K562 (cell line): ENCODE results near the gene MAML3. TPM values are rescaled to one million over a fixed set of nuclear protein-coding genes. Genes with fewer than 3 reads are reported as not detected.

Experiments used
- ATAC-seq: fragments of 200-7000 bp; cut with Tn5 transposase; 3 replicates; pipeline ENCODE4 v1.9.1; 2020; ENCODE audit warnings: moderate library complexity
- BruUV-seq: library from RNA; stranded (reverse); fragments of 400-500 nt; replicated peaks from 2 replicates; lab custom pipeline; 2021; lab: Mats Ljungman, UMichigan
- CTCF ChIA-PET: fragments of 300-600 bp; formaldehyde crosslinking; extraction: SDS; loops from one replicate; lab custom pipeline; 2021; ENCODE audit warnings: low intra/inter-chr PET ratio; lab: Yijun Ruan, JAX
- POLR2A ChIA-PET: fragments of 300-600, 350-650 bp; sonication (Branson Sonifier 250); formaldehyde crosslinking; extraction: SDS; loops from one replicate; lab custom pipeline; 2021; ENCODE audit warnings: antibody characterized with exemption, inconsistent platforms; lab: Yijun Ruan, JAX
- DNase-seq, 4 experiments: peaks; one replicate each; pipeline versions ENCODE4 v3.0.0 to v3.0.0-alpha.2; 2011 to 2018; ENCODE audit warnings: low spot score in 3 of 4, mixed read lengths in 3 of 4; ENCODE audit errors: extremely low read depth in 1 of 4
- FAIRE-seq: peaks from 2 replicates; lab custom pipeline; 2011; peaks lifted over from hg19 to GRCh38; lab: Jason Lieb, UNC
- H2AFZ ChIP-seq: 2 replicates; pipeline ENCODE4 v1.6.0; 2011; ENCODE audit warnings: low read depth, low read length, control low read depth, inconsistent platforms
- H3K27ac ChIP-seq: fragments of 200-600 bp; 3 replicates; pipeline ENCODE4 v1.8.0; 2011; ENCODE audit warnings: low read depth, mild to moderate bottlenecking, control low read depth, inconsistent platforms, low read length, moderate library complexity, mixed read lengths; ENCODE audit errors: extremely low read depth
- H3K27me3 ChIP-seq, 2 experiments: fragments of 300-600 bp in 1 of 2; 2 replicates in 1 of 2; 3 replicates in 1 of 2; pipeline versions ENCODE4 v1.6.0 to v1.8.0; 2011; ENCODE audit warnings: inconsistent platforms in 2 of 2, low read length in 2 of 2, mild to moderate bottlenecking in 1 of 2, mixed read lengths in 1 of 2, moderate library complexity in 1 of 2; ENCODE audit not compliant: control insufficient read depth in 2 of 2, insufficient read depth in 2 of 2
- H3K36me3 ChIP-seq: fragments of 300-600 bp; 3 replicates; pipeline ENCODE4 v1.8.0; 2011; ENCODE audit warnings: mild to moderate bottlenecking, low read length, inconsistent platforms; ENCODE audit not compliant: control insufficient read depth, insufficient read depth
- H3K4me1 ChIP-seq, 2 experiments: fragments of 200-600 bp in 1 of 2; replicated peaks in 1 of 2; 2 replicates in 1 of 2; 3 replicates in 1 of 2; pipeline versions ENCODE4 v1.5.1 to v1.8.0; 2011; ENCODE audit warnings: inconsistent platforms in 2 of 2, low read length in 2 of 2, mild to moderate bottlenecking in 1 of 2, mixed read lengths in 1 of 2, moderate library complexity in 1 of 2; ENCODE audit not compliant: control insufficient read depth in 2 of 2, insufficient read depth in 2 of 2
- H3K4me2 ChIP-seq: 2 replicates; pipeline ENCODE4 v1.6.1; 2011; ENCODE audit warnings: low read length, control low read depth, inconsistent platforms, mixed read lengths; ENCODE audit not compliant: insufficient read depth
- H3K4me3 ChIP-seq: fragments of 200-600 bp; sonication (generic), shearing (Covaris generic); 2 replicates; pipeline ENCODE4 v1.5.1; 2016; ENCODE audit warnings: control low read depth, inconsistent platforms
- H3K79me2 ChIP-seq: fragments of 200-600 bp; 3 replicates; pipeline ENCODE4 v1.8.0; 2011; ENCODE audit warnings: low read length, inconsistent platforms; ENCODE audit not compliant: control insufficient read depth, insufficient read depth
- H3K9ac ChIP-seq, 2 experiments: 2 replicates each; pipeline versions ENCODE4 v1.6.0 to v1.6.1; 2011; ENCODE audit warnings: low read depth in 2 of 2, low read length in 2 of 2, control low read depth in 1 of 2, inconsistent platforms in 1 of 2, mild to moderate bottlenecking in 1 of 2, mixed read lengths in 1 of 2; ENCODE audit not compliant: insufficient read depth in 1 of 2
- H3K9me1 ChIP-seq: one replicate; pipeline ENCODE4 v1.6.0; 2011; ENCODE audit warnings: inconsistent platforms, mild to moderate bottlenecking, low read length, moderate library complexity; ENCODE audit not compliant: control insufficient read depth, insufficient read depth
- H3K9me3 ChIP-seq: replicated peaks from 2 replicates; pipeline ENCODE4 v1.5.1; 2011; ENCODE audit warnings: low read depth, low read length, inconsistent platforms; ENCODE audit not compliant: control insufficient read depth, insufficient read depth
- H4K20me1 ChIP-seq: replicated peaks from 2 replicates; pipeline ENCODE4 v1.6.1; 2011; ENCODE audit warnings: low read length, inconsistent platforms, mixed read lengths; ENCODE audit not compliant: control insufficient read depth, insufficient read depth
- ATF4 ChIP-seq: fragments of 450-650 bp; formaldehyde crosslinking; IDR thresholded peaks from 2 replicates; pipeline ENCODE4 v1.4.0; 2022; ENCODE audit warnings: mild to moderate bottlenecking, moderate library complexity
- KLF6 ChIP-seq: fragments of 250-450 bp; sonication (Bioruptor Pico); IDR thresholded peaks from 2 replicates; pipeline ENCODE4 v1.4.0; 2020; ENCODE audit warnings: mild to moderate bottlenecking, moderate library complexity, borderline replicate concordance
- WGBS: fragments of 100-300 bp; shearing (Covaris generic); methylation state at CpG from one replicate; pipeline ENCODE4 v1.1.6; 2016; ENCODE audit warnings: low coverage, mixed read lengths; ENCODE audit not compliant: insufficient coverage; ENCODE audit errors: missing lambda C conversion rate; 5-methylcytosine and 5-hydroxymethylcytosine counted together
- in situ Hi-C: fragments of 300-500 bp; cut with MboI; formaldehyde crosslinking; loops from 4 replicates; pipeline ENCODE4 v1.15.0; 2018; ENCODE audit warnings: inconsistent platforms, mixed read lengths
- intact Hi-C: fragments of 100-400 bp; cut with micrococcal nuclease; formaldehyde crosslinking; loops from 2 replicates; pipeline ENCODE4 v1.14.2; 2022
- polyA plus RNA-seq, 8 experiments: library from polyadenylated mRNA; depleted of rRNA in 4 of 8; stranded (reverse) in 5 of 8; unstranded in 3 of 8; fragments of >200 nt; fragmentation: Nextera tagmentation in 2 of 8; fragmentation: Illumina TruSeq in 1 of 8; extraction: Ambion mirVana in 2 of 8; extraction: Trizol in 1 of 8; gene quantifications; 2 replicates each; pipeline versions ENCODE4 v1.2.1 to v1.2.3, GENCODE V29; 2011 to 2014; ENCODE audit warnings: inconsistent platforms in 1 of 8, missing spikeins in 1 of 8
- total RNA-seq, 7 experiments: library from RNA; depleted of rRNA in 6 of 7; stranded (reverse); fragments of >200 nt in 6 of 7; fragmentation: Illumina TruSeq in 2 of 7; extraction: Trizol in 2 of 7; gene quantifications; 2 replicates each; pipeline versions ENCODE4 v1.2.1 to v1.2.3, GENCODE V29; 2011 to 2021; ENCODE audit warnings: low replicate concordance in 1 of 7

The MAML3 gene
- total and polyA plus RNA-seq, 9 of the 15 experiments (the other 6 are each of a cell fraction or from before 2014, with no cell fraction given) = 0.01 to 0.55 (median 0.25) TPM

GRCh38 chr4:139735381-139736273 is 418.4 kb downstream of the MAML3 start:
- DNase-seq = no peak
- H4K20me1 ChIP-seq = no peaks in the 10 kb centered on the region; the same call in 1 of the 2 replicates
- intact Hi-C loops = no loop called here
- H3K27ac ChIP-seq = no peak overlapping the region
- H3K36me3 ChIP-seq = no peaks in the 10 kb centered on the region
- CTCF ChIA-PET = no interaction called here
- H3K27me3 ChIP-seq = peaks cover 5 to 15% of the 10 kb centered on the region in 2 experiments; a peak in 3 of 5 replicates
- H3K4me1 ChIP-seq = peaks cover 0 to 8% of the 10 kb centered on the region in 2 experiments; a peak in 2 of 5 replicates
- in situ Hi-C loops = no loop called here
- no peaks in the 10 kb centered on the region for H3K9me1 ChIP-seq
- no peak for TF ChIP-seq KLF6 (CRISPR knock-in tag)
- TF ChIP-seq ATF4 (CRISPR knock-in tag) = no peak
- TF ChIP-seq, all 486 proteins: peak for 0
- no TSS peak for BruUV-seq
- FAIRE-seq (no peak), ATAC-seq (no peak)
- Histone ChIP-seq H3K4me2 (no peak overlapping the region), H3K9me3 (no peaks in the 10 kb centered on the region), H3K9ac (no peak overlapping the region), H2AFZ (no peak overlapping the region), H3K4me3 (no peak overlapping the region), H3K79me2 (no peaks in the 10 kb centered on the region)
- WGBS = 62% methylated on average over 22 of the region's 59 CpGs
- POLR2A ChIA-PET = no interaction called here
